Cerebellar cortex (tissue), 1 donor: ENCODE measurements around the gene PIR.

Experiments used
- DNase-seq: peaks from one replicate; pipeline ENCODE4 v3.0.0-alpha.2; 2015; ENCODE audit warnings: low spot score

The PIR gene

DNA sequence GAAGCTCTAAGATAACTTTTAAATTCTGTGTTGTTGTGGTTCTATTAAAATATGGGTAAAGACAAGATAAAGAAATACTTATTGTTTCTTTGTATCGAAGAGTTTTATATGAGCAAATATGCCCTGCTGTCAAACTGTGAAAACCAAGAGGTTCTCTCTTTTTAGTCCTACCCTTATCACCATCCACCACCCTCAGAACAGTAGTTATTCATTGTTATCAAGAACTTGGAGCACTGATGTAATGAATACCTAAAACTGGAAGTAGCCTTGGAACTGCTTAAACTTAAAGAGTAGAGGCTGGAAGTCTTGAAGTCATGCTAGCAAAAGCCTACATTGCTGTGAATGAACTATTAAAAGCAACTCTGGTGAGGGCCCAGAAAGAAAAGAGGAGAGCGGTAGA, 9.2 kb downstream of the PIR start:
- no peak for DNase-seq

DNA sequence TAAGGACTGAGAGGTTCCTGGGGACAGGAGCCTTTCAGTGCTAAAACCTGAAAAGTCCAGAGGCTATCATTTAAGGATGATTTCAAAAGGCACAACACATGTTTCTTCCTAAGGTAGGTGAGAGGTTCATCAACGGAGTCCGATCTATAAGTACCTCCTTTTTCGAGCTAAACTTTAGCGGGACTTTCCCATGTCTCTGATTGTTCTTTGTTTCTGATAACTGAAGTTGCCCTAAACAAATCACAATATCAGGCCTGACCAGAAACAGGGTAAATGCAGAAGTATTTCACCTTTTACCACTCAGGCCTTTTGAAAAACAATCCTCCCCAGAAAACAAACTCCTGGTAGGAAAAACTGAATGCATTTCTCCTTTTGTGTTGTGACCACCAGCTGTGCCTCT, 17.6 kb downstream of the PIR start:
- no peak for DNase-seq

GRCh38 chrX:15475021-15475420, 18.1 kb downstream of the PIR start:
- no peak for DNase-seq

GRCh38 chrX:15474028-15474427, 19.1 kb downstream of the PIR start:
- no peak for DNase-seq

GRCh38 chrX:15472531-15472930, 20.6 kb downstream of the PIR start:
- no peak for DNase-seq

DNA sequence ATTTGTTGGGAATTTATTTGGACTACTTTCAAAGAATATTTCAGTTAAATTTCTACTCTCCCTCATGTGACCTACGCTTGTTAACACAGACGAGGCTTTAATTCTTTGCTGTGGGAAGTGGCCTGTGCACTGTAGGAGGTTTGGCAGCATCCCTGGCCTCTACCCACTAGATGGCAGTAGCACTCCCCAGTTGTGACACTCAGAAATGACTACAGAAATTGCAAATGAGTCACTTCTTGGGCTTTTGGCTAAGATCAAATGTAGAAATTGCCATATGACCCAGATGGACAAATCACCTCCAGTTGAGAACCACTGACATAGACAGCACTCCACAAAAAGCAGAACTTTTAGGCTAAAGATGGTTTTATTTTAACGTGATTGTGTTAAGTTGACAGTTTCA, 22.1 kb downstream of the PIR start:
- DNase-seq, result peak; percentile 66

- DNase-seq, result no peak
Observed at GRCh38 chrX:15469613-15470012, 23.5 kb downstream of the PIR start.

- peak; percentile 28 for DNase-seq
Observed at GRCh38 chrX:15468036-15468435, 25.1 kb downstream of the PIR start.

DNA sequence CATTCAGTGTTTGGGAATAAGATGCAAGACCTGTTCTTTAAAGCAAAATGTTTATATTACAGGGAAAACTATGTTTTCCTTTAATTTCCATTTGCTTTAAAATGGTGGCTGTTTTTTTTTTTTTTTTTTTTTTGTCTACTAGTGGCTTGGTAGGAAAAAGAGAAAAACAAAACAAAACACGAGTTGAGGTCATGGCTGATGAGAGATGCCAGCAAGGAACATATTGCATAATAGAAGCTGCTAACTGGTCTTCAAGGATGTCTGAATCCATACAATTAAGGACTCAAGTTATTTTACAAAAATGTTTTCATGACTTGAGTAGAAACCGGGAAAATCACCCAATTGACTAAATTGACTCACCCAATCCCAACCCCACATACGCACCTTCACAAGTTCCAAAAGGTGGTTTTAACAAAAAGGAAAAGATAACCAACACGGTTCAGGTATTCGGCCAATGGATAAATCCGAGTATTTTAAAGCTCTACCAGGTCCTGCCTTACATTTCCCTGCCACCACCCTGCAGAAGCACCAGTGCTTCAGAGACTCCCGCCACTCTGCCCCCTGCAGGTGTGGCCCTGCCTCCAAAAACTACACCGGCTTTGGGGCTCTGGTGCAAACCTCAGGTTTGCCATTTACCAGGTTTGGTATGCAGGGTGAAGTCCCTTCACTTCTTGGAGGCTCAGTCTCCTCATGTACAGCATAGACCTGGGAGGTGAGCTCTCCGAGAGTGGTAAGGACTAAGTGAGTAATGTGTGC, 27.1 kb downstream of the PIR start:
- no peak for DNase-seq

- no peak for DNase-seq
Observed at GRCh38 chrX:15465347-15465746, 27.8 kb downstream of the PIR start.

GRCh38 chrX:15464704-15465103, 28.4 kb downstream of the PIR start:
- DNase-seq, result no peak

DNA sequence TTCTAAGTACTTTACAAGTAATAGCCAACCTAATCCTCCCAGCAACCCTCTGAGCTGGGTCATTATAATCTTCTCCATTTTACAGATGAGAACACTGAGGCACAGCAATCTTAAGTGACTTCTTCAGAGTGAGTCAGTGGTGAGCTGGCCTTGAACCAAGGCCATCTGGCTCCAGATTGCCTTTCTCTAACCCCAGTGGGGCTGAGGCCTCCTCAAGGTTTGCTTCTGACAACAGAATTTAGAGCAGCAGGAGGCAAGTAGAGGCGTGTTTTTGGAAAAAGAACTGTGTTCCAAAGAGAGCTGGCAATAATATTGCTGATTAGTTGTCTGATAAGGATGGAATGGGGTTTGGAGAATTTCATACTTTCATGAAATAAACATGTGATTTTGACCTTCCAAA, 41.2 kb downstream of the PIR start:
- no peak for DNase-seq

DNA sequence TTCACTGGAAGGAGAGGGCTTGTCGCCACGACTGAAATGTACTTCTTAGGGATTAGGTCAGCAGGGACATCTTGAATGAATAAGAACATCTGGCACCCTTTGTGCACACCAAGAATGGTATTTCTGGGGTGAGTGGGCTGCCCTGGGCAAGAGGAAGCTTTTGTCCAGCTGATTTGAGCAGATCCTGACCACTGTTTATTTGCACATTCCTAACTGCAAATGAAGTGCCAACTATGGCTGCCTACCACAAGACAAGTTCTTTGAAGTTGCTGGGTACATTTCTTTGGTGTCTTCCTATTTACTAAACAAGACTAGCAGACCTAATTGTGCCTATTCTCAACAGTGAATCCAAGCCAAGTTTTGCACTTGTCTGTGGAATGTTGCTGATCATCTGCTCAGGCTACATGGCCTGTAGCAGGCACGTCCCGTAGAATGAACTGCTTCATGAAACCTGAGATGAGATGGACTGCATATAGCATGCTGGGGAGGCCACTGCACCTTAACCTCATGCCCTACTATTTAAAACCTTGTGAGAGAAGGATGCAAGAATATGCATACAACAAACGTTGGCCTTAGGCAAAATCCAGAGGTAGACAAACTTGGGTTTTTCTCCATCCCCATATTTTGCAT, 45.0 kb downstream of the PIR start:
- DNase-seq, result no peak

GRCh38 chrX:15441464-15441863, 51.7 kb downstream of the PIR start:
- no peak for DNase-seq

DNA sequence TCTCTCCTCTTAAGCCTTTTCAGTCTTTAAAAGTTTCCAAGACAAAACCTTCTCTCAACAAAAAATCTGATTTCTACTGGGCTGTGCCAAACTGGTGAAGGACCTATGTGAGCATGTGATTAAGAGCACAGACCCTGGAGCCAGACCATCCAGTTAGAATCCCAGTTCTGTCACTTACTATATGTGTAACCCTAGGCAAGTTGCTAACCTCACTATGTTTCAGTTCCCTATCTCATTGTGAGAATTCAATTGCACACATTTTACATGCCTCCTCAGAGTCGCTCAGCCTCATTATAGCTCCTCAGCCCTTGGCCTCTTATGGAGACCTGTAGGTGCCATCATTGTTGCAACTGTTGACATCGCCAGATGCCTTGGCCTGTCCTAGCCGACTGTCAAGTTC, 54.8 kb downstream of the PIR start:
- no peak for DNase-seq

GRCh38 chrX:15437724-15438123, 55.4 kb downstream of the PIR start:
- DNase-seq, result no peak

DNA sequence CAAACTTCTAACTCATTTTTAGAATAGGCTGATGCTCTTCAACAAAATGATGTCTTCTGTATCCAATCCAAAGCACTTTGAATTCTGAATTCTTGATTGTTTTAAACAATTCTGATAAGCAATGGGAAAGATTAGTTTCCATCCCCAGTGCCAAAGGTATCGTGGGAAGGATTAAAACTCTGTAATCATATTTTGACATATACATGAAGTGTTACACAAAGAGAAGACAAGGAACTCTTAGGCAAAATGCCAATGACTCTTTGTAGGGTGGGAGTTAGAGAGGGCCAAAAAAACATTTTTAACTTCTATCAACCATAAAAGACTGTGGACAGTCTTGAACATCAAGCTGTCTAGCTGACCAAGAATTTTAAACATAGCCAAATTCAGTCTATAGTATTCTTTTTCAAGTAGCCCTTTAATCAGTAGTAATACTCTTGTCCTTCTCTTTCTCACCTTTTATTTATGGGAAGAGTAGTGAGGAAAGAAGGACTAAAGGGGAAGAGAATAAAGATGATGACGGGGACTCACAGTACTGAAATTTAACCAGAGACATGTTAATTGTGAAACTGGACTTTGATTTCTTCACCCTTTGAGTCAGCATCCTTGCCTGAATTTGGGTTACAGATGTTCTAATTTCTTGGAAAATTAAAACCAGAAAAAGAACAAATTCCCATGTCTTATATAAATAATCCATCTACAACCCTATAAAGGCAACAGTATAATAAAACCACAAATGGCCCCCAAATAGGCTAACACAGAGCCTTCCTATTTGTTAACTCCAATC, 57.1 kb downstream of the PIR start:
- no peak for DNase-seq

GRCh38 chrX:15434205-15434604, 58.9 kb downstream of the PIR start:
- DNase-seq, result no peak

DNA sequence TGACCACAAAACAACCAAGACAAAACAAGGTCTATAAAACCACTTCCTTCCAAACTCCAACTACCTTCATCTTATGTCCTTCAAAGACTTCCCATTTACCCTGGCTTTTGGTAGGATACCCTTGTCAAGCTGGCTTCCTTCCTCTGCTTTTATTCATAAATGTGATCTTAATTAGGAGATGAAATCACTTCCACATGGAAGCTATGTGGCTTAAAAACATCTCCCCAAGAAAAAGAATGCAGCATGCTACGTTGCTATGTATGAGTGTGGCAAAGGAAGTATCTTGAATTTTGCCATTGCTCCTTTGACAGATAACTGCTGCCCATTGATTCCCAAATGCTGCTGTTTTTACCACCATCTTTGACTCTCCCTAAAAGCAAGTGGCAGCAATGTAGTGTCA, 62.5 kb downstream of the PIR start:
- no peak for DNase-seq

DNA sequence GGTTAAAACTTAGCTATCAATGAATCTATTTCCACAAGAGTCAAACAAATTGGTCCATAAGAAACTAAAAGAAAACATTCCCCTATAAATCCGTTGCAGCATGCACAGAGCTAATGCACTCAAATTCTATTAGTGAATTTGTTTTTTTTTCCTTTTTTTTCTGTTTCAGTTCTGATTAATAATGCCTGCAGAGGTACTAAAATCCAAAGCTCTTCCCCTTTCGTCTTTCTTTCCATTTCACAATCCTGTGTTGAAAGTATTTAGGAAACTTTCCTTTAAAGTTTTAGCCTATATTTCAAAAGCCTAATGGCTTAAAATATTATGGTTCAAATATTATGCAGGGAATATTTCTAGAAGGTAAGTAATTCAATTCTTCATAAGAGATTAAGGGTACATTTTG, 63.1 kb downstream of the PIR start:
- DNase-seq, result no peak

GRCh38 chrX:15425024-15425423, 68.1 kb downstream of the PIR start:
- DNase-seq, result no peak

DNA sequence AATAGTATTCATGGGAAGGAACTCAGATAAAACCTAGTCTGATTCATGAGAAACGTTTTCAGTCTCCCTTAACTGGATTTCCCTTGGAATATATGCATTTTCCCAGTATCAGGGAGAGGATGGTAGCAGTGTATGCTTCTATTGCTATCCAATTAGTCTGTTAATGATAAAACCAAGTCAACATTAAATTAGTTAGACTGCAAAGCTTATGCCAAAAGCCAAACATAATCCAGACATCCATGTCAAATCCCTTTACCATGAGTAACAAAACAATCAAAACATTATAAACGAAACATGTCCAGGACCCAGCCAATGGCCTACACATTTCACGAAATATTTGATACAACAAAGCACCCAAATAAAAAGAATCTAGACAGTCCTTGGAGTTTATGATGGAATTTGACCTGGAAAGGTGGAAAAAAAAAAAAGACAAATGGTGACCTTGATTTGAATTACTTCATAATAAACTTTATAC, 74.4 kb downstream of the PIR start:
- no peak for DNase-seq
